GM18951 (cell line): ENCODE data around the gene GRM7.

ENCODE experiments used
- POLR2A ChIP-seq: IDR thresholded peaks from 4 replicates; pipeline ENCODE4 v1.6.1; 2011; ENCODE audit warnings: mild to moderate bottlenecking; ENCODE audit not compliant: insufficient read length, insufficient read depth; ENCODE audit errors: extremely low read depth
- in situ Hi-C: fragments of 300-500 bp; cut with MboI; formaldehyde crosslinking; loops from one replicate; pipeline ENCODE4 v1.12.0; 2022; ENCODE audit warnings: low sequenced_read_pairs, mixed read lengths, inconsistent platforms; ENCODE audit not compliant: unreplicated experiment

The GRM7 gene

GRCh38 chr3:7241584-7242302 lies 380.8 kb downstream of the GRM7 start:
- in situ Hi-C loops = no loop called here
- TF ChIP-seq POLR2A = no peak

GRCh38 chr3:7242303-7242635 lies 381.4 kb downstream of the GRM7 start:
- in situ Hi-C loops = no loop called here
- TF ChIP-seq POLR2A = no peak

GRCh38 chr3:7249493-7250076 lies 388.7 kb downstream of the GRM7 start:
- in situ Hi-C loops = no loop called here
- TF ChIP-seq POLR2A = no peak

GRCh38 chr3:7254251-7254650 lies 393.3 kb downstream of the GRM7 start:
- in situ Hi-C loops = no loop called here
- no peak for TF ChIP-seq POLR2A

- TF ChIP-seq POLR2A = no peak
- in situ Hi-C loops = no loop called here
Measured at GRCh38 chr3:7260975-7261374, 400.1 kb downstream of the GRM7 start.

GRCh38 chr3:7263347-7264195 lies 402.7 kb downstream of the GRM7 start:
- TF ChIP-seq POLR2A = no peak
- in situ Hi-C loops = no loop called here

- in situ Hi-C loops = no loop called here
- TF ChIP-seq POLR2A = no peak
Measured at GRCh38 chr3:7264196-7264526, 403.2 kb downstream of the GRM7 start.

GRCh38 chr3:7265736-7266135 lies 404.8 kb downstream of the GRM7 start:
- no peak for TF ChIP-seq POLR2A
- in situ Hi-C loops = no loop called here

- no peak for TF ChIP-seq POLR2A
- in situ Hi-C loops = no loop called here
Measured at GRCh38 chr3:7266551-7266950, 405.6 kb downstream of the GRM7 start.

- TF ChIP-seq POLR2A = no peak
- in situ Hi-C loops = no loop called here
Measured at GRCh38 chr3:7270731-7271130, 409.8 kb downstream of the GRM7 start.

- no peak for TF ChIP-seq POLR2A
- in situ Hi-C loops = no loop called here
Measured at GRCh38 chr3:7271631-7272030, 410.7 kb downstream of the GRM7 start.

GRCh38 chr3:7272203-7272602 lies 411.3 kb downstream of the GRM7 start:
- in situ Hi-C loops = no loop called here

GRCh38 chr3:7275396-7275795 lies 414.5 kb downstream of the GRM7 start:
- no peak for TF ChIP-seq POLR2A
- in situ Hi-C loops = no loop called here

More at GRCh38 chr3:7272203-7272602, 411.3 kb downstream of the GRM7 start:
- no peak for TF ChIP-seq POLR2A

- in situ Hi-C loops = no loop called here
- TF ChIP-seq POLR2A = no peak
Measured at GRCh38 chr3:7280318-7280717, 419.4 kb downstream of the GRM7 start.
